GM12891 (cell line): ENCODE results near the gene FOXN4.

Experiments
- POLR2A ChIP-seq: IDR thresholded peaks from 2 replicates; pipeline ENCODE4 v1.6.1; 2011; ENCODE audit warnings: low read depth, low read length, control low read depth
- POLR2AphosphoS5 ChIP-seq: IDR thresholded peaks from 2 replicates; pipeline ENCODE4 v1.6.1; 2011; ENCODE audit warnings: low read depth, low read length, control low read depth
- SPI1 ChIP-seq: IDR thresholded peaks from 2 replicates; pipeline ENCODE4 v1.6.1; 2011; ENCODE audit warnings: low read depth, low read length, control low read depth
- TAF1 ChIP-seq: IDR thresholded peaks from 2 replicates; pipeline ENCODE4 v1.6.1; 2011; ENCODE audit warnings: low read depth, low read length, control low read depth

DNA sequence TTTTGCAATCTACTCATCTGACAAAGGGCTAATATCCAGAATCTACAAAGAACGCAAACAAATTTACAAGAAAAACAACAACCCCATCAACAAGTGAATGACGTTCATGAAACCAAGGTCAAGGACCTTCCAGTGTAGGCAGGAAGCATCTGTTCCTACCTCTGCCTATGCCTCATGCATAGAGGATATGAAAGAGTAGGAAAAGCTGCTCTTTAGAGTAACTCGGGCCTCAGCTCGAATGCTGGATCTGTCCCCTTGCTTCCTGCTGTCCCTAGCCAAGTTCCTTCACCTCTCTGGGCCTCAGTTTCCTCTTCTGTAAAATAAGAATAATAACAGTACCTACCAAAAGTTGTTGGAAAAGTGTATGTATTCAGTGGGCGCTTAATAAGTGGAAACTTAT, 65.0 kb downstream of the FOXN4 start:
- TF ChIP-seq TAF1, result no peak
- no peak for TF ChIP-seq POLR2AphosphoS5
- no peak for TF ChIP-seq POLR2A
- TF ChIP-seq SPI1, result no peak
